ENCODE measurements around the gene CSF1.

The CSF1 gene

GRCh38 chr1:109969146-109969829 lies 58.6 kb downstream of the CSF1 start:
- DNase-seq (ENCODE audit: low read depth), result peak; percentile 89
- no peak overlapping the region for H3K4me3 ChIP-seq (ENCODE audit: control insufficient read depth, low read depth, low read length)
- TF ChIP-seq CTCF (conservative IDR thresholded peaks at IDR 0.05; ENCODE audit: control insufficient read depth, insufficient read depth, low read depth, low read length), result no peak

- DNase-seq (ENCODE audit: low read depth), result no peak
- no peak overlapping the region for H3K4me3 ChIP-seq (ENCODE audit: control insufficient read depth, low read depth, low read length)
- no peak for TF ChIP-seq CTCF (conservative IDR thresholded peaks at IDR 0.05; ENCODE audit: control insufficient read depth, insufficient read depth, low read depth, low read length)
Observed at GRCh38 chr1:109969907-109970306, 59.3 kb downstream of the CSF1 start.

GRCh38 chr1:109971559-109971958 lies 60.9 kb downstream of the CSF1 start:
- no peak for TF ChIP-seq CTCF (conservative IDR thresholded peaks at IDR 0.05; ENCODE audit: control insufficient read depth, insufficient read depth, low read depth, low read length)
- DNase-seq (ENCODE audit: low read depth), result no peak

GRCh38 chr1:109974191-109974590 lies 63.5 kb downstream of the CSF1 start:
- TF ChIP-seq CTCF (conservative IDR thresholded peaks at IDR 0.05; ENCODE audit: control insufficient read depth, insufficient read depth, low read depth, low read length), result no peak
- no peak for DNase-seq (ENCODE audit: low read depth)

More at GRCh38 chr1:109971559-109971958, 60.9 kb downstream of the CSF1 start:
- no peak overlapping the region for H3K4me3 ChIP-seq (ENCODE audit: control insufficient read depth, low read depth, low read length)

GRCh38 chr1:109975718-109976117 lies 65.1 kb downstream of the CSF1 start:
- TF ChIP-seq CTCF (conservative IDR thresholded peaks at IDR 0.05; ENCODE audit: control insufficient read depth, insufficient read depth, low read depth, low read length), result no peak
- no peak overlapping the region for H3K4me3 ChIP-seq (ENCODE audit: control insufficient read depth, low read depth, low read length)
- DNase-seq (ENCODE audit: low read depth), result peak; percentile 85

More at GRCh38 chr1:109974191-109974590, 63.5 kb downstream of the CSF1 start:
- H3K4me3 ChIP-seq (ENCODE audit: control insufficient read depth, low read depth, low read length), result no peak overlapping the region

- no peak for DNase-seq (ENCODE audit: low read depth)
- no peak overlapping the region for H3K4me3 ChIP-seq (ENCODE audit: control insufficient read depth, low read depth, low read length)
- TF ChIP-seq CTCF (conservative IDR thresholded peaks at IDR 0.05; ENCODE audit: control insufficient read depth, insufficient read depth, low read depth, low read length), result no peak
Observed at GRCh38 chr1:109976762-109977161, 66.1 kb downstream of the CSF1 start.

Measured in fibroblast of mammary gland (primary cell).